GM18517 (cell line): Measurements from ENCODE around the gene PTGER4.
"Not testable (repeated sequence)": the region's sequence is repeated elsewhere in the genome, so short reads cannot be mapped to it uniquely, and the experiment has no call there.

Experiments used
- ATAC-seq: cut with Tn5 transposase; IDR thresholded peaks from one replicate; pipeline ENCODE4 v1.9.1; 2021; ENCODE audit warnings: mild to moderate bottlenecking, moderate library complexity; ENCODE audit not compliant: unreplicated experiment

The PTGER4 gene

GRCh38 chr5:40679913-40680681 is at the start of gene PTGER4:
Gene PTGER4, plus strand, starts transcription at chr5:40679915. Its CDS starts 1,079 bp downstream, at chr5:40680994.
- ATAC-seq = peak; percentile 44

GRCh38 chr5:40630126-40630525 is 49.6 kb upstream of the PTGER4 start:
- ATAC-seq = no peak

GRCh38 chr5:40631236-40631635 is 48.5 kb upstream of the PTGER4 start:
- no peak for ATAC-seq

GRCh38 chr5:40634154-40634553 is 45.6 kb upstream of the PTGER4 start:
- no peak for ATAC-seq

- no peak for ATAC-seq
Observed at GRCh38 chr5:40634593-40634992, 45.1 kb upstream of the PTGER4 start.

GRCh38 chr5:40639531-40639930 is 40.2 kb upstream of the PTGER4 start:
- ATAC-seq = not testable (repeated sequence)

- ATAC-seq = no peak
Observed at GRCh38 chr5:40646266-40646665, 33.4 kb upstream of the PTGER4 start.

- ATAC-seq = no peak
Observed at GRCh38 chr5:40648150-40648549, 31.6 kb upstream of the PTGER4 start.

GRCh38 chr5:40649463-40650030 is 30.2 kb upstream of the PTGER4 start:
- ATAC-seq = no peak

GRCh38 chr5:40651201-40651600 is 28.5 kb upstream of the PTGER4 start:
- no peak for ATAC-seq

GRCh38 chr5:40652441-40653220 is 27.1 kb upstream of the PTGER4 start:
- no peak for ATAC-seq

- ATAC-seq = no peak
Observed at GRCh38 chr5:40653221-40654022, 26.3 kb upstream of the PTGER4 start.

GRCh38 chr5:40654377-40654991 is 25.2 kb upstream of the PTGER4 start:
- ATAC-seq = no peak

- no peak for ATAC-seq
Observed at GRCh38 chr5:40655138-40655537, 24.6 kb upstream of the PTGER4 start.

- ATAC-seq = not testable (repeated sequence)
Observed at GRCh38 chr5:40656091-40656490, 23.6 kb upstream of the PTGER4 start.

GRCh38 chr5:40656766-40657165 is 22.9 kb upstream of the PTGER4 start:
- ATAC-seq = no peak

GRCh38 chr5:40660751-40661150 is 19.0 kb upstream of the PTGER4 start:
- ATAC-seq = no peak

GRCh38 chr5:40665635-40666298 is 13.9 kb upstream of the PTGER4 start:
- no peak for ATAC-seq

- no peak for ATAC-seq
Observed at GRCh38 chr5:40666657-40667056, 13.1 kb upstream of the PTGER4 start.

GRCh38 chr5:40667161-40667663 is 12.5 kb upstream of the PTGER4 start:
- ATAC-seq = no peak
